Parathyroid adenoma (tissue), 2 donors: ENCODE results near the gene COPZ2.
"Not testable (repeated sequence)": the region's sequence is repeated elsewhere in the genome, so short reads cannot be mapped to it uniquely, and the experiment has no call there.

Experiments used
- H2AFZ ChIP-seq: fragments of 300-600 bp; sonication (generic); one replicate; pipeline ENCODE4 v1.7.0; 2017; ENCODE audit warnings: antibody characterized with exemption, mild to moderate bottlenecking
- H3K27ac ChIP-seq: fragments of 300-600 bp; sonication (generic); one replicate; pipeline ENCODE4 v1.7.0; 2017
- H3K27me3 ChIP-seq: fragments of 300-600 bp; sonication (generic); one replicate; pipeline ENCODE4 v1.7.0; 2017; ENCODE audit warnings: low read length; ENCODE audit not compliant: control insufficient read depth, insufficient read depth
- H3K36me3 ChIP-seq: fragments of 300-600 bp; sonication (generic); one replicate; pipeline ENCODE4 v1.7.0; 2017; ENCODE audit warnings: low read length; ENCODE audit not compliant: control insufficient read depth, insufficient read depth
- H3K4me1 ChIP-seq: fragments of 300-600 bp; sonication (generic); one replicate; pipeline ENCODE4 v1.7.0; 2017; ENCODE audit warnings: control low read depth
- H3K4me2 ChIP-seq: fragments of 300-600 bp; sonication (generic); one replicate; pipeline ENCODE4 v1.7.0; 2017; ENCODE audit warnings: low read length
- H3K4me3 ChIP-seq: fragments of 300-600 bp; sonication (generic); one replicate; pipeline ENCODE4 v1.7.0; 2017; ENCODE audit warnings: low read depth, low read length
- H3K79me2 ChIP-seq: fragments of 300-600 bp; sonication (generic); one replicate; pipeline ENCODE4 v1.7.0; 2017; ENCODE audit warnings: control low read depth
- H3K9ac ChIP-seq: fragments of 300-600 bp; sonication (generic); one replicate; pipeline ENCODE4 v1.7.0; 2017; ENCODE audit warnings: mild to moderate bottlenecking
- H3K9me3 ChIP-seq: fragments of 300-600 bp; sonication (generic); one replicate; pipeline ENCODE4 v1.7.0; 2017; ENCODE audit warnings: low read length; ENCODE audit not compliant: control insufficient read depth
- TF ChIP-seq, protein P1 (sequence below): fragments of 300-600 bp; sonication (generic); IDR thresholded peaks from one replicate; pipeline ENCODE4 v1.7.0; 2017; ENCODE audit warnings: antibody characterized with exemption, mild to moderate bottlenecking
- donor health status: primary hyperparathyroidism.

Gene COPZ2

DNA sequence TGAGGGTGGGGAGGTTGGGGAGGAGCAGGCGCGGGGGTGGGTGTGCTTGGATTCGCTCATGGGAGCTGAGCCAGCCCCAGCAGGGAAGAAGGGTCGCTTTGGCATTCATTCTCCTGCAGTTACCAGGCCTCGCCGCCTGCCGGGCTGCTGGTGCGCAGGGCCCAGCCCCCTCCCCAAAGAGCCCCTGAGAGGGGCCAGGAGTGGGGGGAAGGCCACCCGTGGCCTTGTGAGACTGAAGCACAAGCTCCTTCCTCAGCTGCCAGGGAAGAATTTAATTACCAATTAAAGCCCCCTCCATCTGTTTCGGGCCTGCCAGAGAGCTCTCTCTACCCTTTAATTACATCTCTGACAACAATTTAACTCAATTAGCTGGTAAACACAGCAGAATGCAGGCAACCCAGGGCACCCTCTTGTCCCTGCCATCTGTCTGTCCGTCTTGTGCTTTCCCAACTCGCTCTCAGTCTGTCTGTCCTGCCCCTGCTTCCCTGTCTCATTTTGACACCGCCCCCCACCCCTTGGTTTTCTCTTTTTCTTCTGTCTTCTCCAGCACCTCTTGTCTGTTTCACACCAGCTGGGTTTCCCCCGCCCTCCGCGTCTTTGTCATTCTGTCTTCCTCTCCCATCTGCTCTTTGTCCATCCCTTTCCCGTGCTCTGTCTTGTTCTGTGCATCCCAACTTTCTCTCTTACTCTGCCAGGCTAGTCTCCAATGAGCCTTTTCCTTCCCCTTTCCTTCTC lies 34.0 kb downstream of the COPZ2 start:
- no peaks in the 10 kb centered on the region for H3K36me3 ChIP-seq
- peaks cover 32% of the 10 kb centered on the region for H3K4me1 ChIP-seq
- H3K27ac ChIP-seq: peak overlapping the region; percentile 93
- H3K9ac ChIP-seq: no peak overlapping the region
- no peaks in the 10 kb centered on the region for H3K27me3 ChIP-seq
- H3K4me3 ChIP-seq: no peak overlapping the region
- H3K4me2 ChIP-seq: no peak overlapping the region
- H2AFZ ChIP-seq: peak overlapping the region; percentile 82
- no peaks in the 10 kb centered on the region for H3K79me2 ChIP-seq
- no peaks in the 10 kb centered on the region for H3K9me3 ChIP-seq
- TF ChIP-seq, protein P1, sequence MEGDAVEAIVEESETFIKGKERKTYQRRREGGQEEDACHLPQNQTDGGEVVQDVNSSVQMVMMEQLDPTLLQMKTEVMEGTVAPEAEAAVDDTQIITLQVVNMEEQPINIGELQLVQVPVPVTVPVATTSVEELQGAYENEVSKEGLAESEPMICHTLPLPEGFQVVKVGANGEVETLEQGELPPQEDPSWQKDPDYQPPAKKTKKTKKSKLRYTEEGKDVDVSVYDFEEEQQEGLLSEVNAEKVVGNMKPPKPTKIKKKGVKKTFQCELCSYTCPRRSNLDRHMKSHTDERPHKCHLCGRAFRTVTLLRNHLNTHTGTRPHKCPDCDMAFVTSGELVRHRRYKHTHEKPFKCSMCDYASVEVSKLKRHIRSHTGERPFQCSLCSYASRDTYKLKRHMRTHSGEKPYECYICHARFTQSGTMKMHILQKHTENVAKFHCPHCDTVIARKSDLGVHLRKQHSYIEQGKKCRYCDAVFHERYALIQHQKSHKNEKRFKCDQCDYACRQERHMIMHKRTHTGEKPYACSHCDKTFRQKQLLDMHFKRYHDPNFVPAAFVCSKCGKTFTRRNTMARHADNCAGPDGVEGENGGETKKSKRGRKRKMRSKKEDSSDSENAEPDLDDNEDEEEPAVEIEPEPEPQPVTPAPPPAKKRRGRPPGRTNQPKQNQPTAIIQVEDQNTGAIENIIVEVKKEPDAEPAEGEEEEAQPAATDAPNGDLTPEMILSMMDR: no peak

DNA sequence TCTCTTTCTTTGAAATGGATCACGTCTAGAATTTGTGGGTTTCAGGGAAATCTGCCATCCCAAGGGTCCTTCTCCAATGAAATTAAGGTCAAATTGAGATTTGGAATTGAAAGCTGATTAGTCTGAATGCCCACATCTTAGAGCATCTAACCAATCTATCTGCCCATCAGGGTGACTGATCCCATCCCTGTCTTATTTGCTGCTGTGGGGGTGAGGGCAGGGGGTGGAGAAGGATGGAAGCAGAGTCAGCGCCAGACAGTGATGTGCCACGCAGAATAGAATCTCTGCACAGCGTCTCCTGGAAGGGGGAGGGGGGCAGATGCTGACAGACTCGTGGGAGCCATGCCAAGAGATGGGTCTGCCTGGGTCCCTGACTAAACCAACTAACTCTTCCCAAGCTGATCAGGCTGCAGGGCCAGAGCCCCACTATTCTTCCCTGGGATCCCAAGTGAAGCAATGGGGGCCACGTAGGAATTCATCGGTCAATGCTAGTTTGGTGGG lies 34.6 kb downstream of the COPZ2 start:
- H3K79me2 ChIP-seq: no peaks in the 10 kb centered on the region
- no peaks in the 10 kb centered on the region for H3K27me3 ChIP-seq
- H3K4me2 ChIP-seq: peak overlapping the region; percentile 46
- peak overlapping the region; percentile 2 for H3K4me3 ChIP-seq
- H3K36me3 ChIP-seq: no peaks in the 10 kb centered on the region
- H2AFZ ChIP-seq: peak overlapping the region; percentile 82
- no peaks in the 10 kb centered on the region for H3K9me3 ChIP-seq
- no peak overlapping the region for H3K9ac ChIP-seq
- H3K4me1 ChIP-seq: peaks cover 32% of the 10 kb centered on the region
- H3K27ac ChIP-seq: peak overlapping the region; percentile 93
- TF ChIP-seq, protein P1: no peak

DNA sequence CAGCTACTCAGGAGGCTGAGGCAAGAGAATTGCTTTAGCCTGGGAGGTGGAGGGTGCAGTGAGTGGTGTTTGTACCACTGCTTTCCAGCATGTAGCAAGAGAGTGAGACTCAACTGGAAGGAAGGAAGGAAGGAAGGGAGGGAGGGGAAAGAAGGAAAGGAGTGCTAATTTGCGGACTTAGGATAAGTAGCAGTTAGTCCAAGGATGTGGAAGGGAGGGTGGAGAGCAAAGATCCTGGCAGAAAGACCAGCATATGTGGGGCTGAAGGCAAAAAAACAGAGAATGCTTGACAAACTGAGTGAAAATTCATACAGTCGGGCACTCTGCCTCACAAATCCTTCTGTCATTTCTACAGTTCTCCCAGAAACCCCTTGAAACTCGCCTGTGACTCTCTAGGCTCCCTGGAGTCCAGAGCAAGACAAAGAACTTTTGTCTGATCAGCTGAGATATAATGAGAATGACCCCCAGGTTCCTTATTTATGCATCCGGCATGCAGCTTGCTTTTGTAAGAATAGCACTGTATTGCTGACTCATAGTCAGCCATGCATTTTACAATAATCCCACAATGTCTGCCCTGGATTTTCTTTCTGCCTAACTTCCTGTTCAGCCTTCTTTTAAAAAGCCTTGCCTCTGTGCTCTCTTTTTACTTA lies 35.2 kb downstream of the COPZ2 start:
- Histone ChIP-seq H3K4me3 (peak overlapping the region; percentile 2), H3K9me3 (no peaks in the 10 kb centered on the region), H3K9ac (no peak overlapping the region), H3K4me2 (peak overlapping the region; percentile 46), H3K79me2 (no peaks in the 10 kb centered on the region), H2AFZ (peak overlapping the region; percentile 82), H3K27me3 (no peaks in the 10 kb centered on the region), H3K4me1 (peaks cover 32% of the 10 kb centered on the region), H3K36me3 (no peaks in the 10 kb centered on the region), H3K27ac (peak overlapping the region; percentile 93)
- TF ChIP-seq, protein P1: no peak

DNA sequence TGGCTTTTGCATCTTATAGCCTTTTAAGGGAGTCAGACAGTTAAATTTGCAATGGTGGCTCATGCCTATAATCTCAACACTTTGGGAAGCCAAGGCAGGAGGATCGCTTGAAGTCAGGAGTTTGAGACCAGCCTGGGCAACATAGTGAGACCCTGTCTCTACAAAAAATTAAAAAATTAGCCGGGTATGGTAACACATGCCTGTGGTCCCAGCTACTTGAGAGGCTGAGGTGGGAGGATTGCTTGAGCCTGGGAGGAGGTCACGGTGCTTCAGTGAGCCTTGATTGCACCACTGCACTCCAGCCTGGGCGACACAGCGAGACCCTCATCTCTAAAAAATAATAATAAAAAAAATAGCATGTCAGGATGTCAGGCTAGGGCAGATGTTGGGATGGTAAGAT lies 35.9 kb downstream of the COPZ2 start:
- peaks cover 32% of the 10 kb centered on the region for H3K4me1 ChIP-seq
- not testable (repeated sequence) for H3K79me2 ChIP-seq, H3K36me3 ChIP-seq, H3K9me3 ChIP-seq, H3K4me3 ChIP-seq, H2AFZ ChIP-seq, H3K4me2 ChIP-seq, H3K27me3 ChIP-seq, H3K9ac ChIP-seq
- H3K27ac ChIP-seq: peak overlapping the region; percentile 93

DNA sequence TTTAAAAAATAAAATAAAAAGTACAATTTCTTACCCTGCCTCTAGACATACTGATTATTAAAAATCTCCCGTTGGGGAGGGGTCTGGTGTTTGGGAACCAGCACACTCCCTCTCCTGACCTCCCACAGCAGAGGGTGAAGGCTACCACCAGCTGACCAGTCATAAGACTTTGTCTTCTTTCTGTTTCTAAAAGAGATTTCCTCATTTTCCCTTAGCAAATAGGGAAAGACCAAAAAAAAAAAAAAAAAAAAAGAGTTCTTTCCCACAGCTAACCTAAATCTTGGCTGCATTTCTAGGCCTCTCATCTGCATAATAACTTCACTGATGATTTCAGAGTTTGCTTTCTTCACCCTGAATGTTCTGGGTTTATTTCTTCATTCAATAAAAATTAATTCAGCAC lies 36.4 kb downstream of the COPZ2 start:
- no peaks in the 10 kb centered on the region for H3K36me3 ChIP-seq
- H3K4me2 ChIP-seq: no peak overlapping the region
- TF ChIP-seq, protein P1: no peak
- no peaks in the 10 kb centered on the region for H3K9me3 ChIP-seq
- no peak overlapping the region for H2AFZ ChIP-seq
- H3K27ac ChIP-seq: no peak overlapping the region
- H3K79me2 ChIP-seq: no peaks in the 10 kb centered on the region
- no peak overlapping the region for H3K9ac ChIP-seq
- peaks cover 32% of the 10 kb centered on the region for H3K4me1 ChIP-seq
- H3K4me3 ChIP-seq: no peak overlapping the region
- no peaks in the 10 kb centered on the region for H3K27me3 ChIP-seq
